ENCODE data around the gene FMNL3.

Gene FMNL3

DNA sequence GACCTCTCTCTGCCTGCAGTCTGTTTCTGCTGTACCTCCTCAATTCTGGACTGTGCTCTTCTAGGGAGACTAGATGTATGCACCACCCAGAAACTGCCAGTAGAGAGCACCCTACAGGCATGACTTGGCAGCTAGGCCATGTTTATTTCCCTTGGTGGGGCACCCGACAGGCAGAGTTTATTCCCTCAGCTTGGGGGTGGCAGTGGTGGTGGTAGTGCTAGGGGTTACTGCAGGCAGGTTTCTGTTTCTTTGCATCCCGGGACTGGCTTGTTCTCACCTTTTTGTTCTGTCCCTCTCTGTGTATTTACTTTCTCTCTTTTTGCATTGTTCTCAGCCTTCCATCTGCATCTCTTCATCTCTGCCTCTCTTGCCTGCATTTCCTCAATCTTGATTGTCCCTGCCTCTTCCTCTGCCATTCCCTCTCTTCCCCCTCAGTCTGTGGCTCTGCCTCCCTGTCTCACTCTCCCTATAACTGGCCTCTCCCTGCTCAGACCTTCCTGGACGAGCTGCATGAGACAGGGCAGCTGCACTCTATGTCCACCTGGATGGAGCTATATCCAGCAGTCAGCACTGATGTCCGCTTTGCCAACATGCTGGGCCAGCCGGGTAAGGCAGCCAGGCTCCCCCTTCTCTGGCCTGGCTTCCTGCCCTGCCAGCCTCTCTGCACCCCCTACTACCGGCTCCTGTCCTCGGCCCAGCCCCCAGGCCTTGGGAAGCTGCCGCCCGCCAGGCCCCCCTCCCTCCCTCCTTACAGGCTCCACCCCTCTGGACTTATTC, 70.0 kb downstream of the FMNL3 start:
- Histone ChIP-seq H3K4me3 (ENCODE audit: low read length) (no peak overlapping the region), H2AFZ (ENCODE audit: low read depth, low read length) (no peak overlapping the region), H3K9me3 (ENCODE audit: low read length) (no peaks in the 10 kb centered on the region), H3K36me3 (ENCODE audit: insufficient read depth, low read length) (peaks cover 14% of the 10 kb centered on the region), H3K27me3 (ENCODE audit: insufficient read depth, low read length) (no peaks in the 10 kb centered on the region), H3K4me1 (ENCODE audit: insufficient read depth, low read length) (peaks cover 9% of the 10 kb centered on the region)

DNA sequence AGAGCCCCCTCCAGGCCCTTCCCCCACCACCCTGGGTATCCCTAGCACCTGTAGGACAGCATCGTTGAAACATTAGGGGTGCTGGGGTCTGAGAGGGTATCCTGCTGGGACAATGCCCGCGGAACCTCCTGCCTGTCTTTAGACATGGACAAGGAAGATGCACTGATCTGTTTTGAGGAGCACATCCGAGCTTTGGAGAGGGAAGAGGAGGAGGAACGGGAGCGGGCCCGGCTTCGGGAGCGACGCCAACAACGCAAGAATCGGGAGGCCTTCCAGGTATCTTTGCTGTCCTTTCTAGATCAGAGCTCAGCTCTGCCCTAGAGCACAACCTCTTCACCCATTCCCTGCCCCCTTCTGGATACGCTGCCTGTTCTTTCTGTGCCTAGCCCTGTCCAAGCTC, 70.6 kb downstream of the FMNL3 start:
- H3K27me3 ChIP-seq (ENCODE audit: insufficient read depth, low read length): no peaks in the 10 kb centered on the region
- H3K36me3 ChIP-seq (ENCODE audit: insufficient read depth, low read length): peaks cover 8% of the 10 kb centered on the region
- H2AFZ ChIP-seq (ENCODE audit: low read depth, low read length): no peak overlapping the region
- H3K4me3 ChIP-seq (ENCODE audit: low read length): no peak overlapping the region
- H3K9me3 ChIP-seq (ENCODE audit: low read length): no peaks in the 10 kb centered on the region
- peaks cover 9% of the 10 kb centered on the region for H3K4me1 ChIP-seq (ENCODE audit: insufficient read depth, low read length)

DNA sequence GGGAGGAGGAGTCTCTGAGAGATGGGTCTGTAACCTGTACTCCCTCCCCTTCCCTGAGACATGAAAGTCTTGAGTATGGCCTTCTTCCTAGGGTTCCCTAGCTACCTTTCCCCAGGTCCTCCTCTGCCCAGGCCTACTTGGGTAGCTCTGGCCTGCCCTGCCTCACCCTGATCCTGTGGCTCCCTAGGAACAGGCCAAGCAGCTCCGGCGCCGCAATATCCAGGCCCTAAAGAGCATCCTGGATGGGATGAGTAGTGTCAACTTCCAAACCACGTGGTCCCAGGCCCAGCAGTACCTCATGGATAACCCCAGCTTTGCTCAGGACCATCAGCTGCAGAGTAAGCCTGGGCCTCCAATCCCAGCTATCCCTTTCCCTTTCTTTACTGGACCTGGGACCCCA, 71.5 kb downstream of the FMNL3 start:
- Histone ChIP-seq H2AFZ (ENCODE audit: low read depth, low read length) (no peak overlapping the region), H3K9me3 (ENCODE audit: low read length) (no peaks in the 10 kb centered on the region), H3K4me3 (ENCODE audit: low read length) (no peak overlapping the region), H3K36me3 (ENCODE audit: insufficient read depth, low read length) (peaks cover 7% of the 10 kb centered on the region), H3K4me1 (ENCODE audit: insufficient read depth, low read length) (peaks cover 9% of the 10 kb centered on the region), H3K27me3 (ENCODE audit: insufficient read depth, low read length) (no peaks in the 10 kb centered on the region)

DNA sequence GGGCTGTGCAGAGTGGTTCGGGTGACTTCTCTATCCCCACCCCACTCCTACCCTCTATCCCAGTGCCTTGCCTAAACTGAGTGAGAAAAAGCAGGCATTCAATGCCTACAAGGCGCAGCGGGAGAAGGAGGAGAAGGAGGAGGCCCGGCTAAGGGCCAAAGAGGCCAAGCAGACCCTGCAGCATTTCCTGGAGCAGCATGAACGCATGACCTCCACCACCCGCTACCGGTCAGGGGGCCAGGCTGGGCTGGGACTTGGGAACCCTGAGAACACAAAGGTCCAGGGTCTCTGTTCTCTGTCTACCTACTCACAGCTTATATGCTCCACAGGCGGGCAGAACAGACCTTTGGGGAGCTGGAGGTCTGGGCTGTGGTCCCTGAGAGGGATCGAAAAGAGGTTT, 72.2 kb downstream of the FMNL3 start:
- no peak overlapping the region for H3K4me3 ChIP-seq (ENCODE audit: low read length)
- H3K36me3 ChIP-seq (ENCODE audit: insufficient read depth, low read length): peaks cover 7% of the 10 kb centered on the region
- no peaks in the 10 kb centered on the region for H3K27me3 ChIP-seq (ENCODE audit: insufficient read depth, low read length)
- peaks cover 6% of the 10 kb centered on the region for H3K4me1 ChIP-seq (ENCODE audit: insufficient read depth, low read length)
- H2AFZ ChIP-seq (ENCODE audit: low read depth, low read length): no peak overlapping the region
- H3K9me3 ChIP-seq (ENCODE audit: low read length): no peaks in the 10 kb centered on the region

DNA sequence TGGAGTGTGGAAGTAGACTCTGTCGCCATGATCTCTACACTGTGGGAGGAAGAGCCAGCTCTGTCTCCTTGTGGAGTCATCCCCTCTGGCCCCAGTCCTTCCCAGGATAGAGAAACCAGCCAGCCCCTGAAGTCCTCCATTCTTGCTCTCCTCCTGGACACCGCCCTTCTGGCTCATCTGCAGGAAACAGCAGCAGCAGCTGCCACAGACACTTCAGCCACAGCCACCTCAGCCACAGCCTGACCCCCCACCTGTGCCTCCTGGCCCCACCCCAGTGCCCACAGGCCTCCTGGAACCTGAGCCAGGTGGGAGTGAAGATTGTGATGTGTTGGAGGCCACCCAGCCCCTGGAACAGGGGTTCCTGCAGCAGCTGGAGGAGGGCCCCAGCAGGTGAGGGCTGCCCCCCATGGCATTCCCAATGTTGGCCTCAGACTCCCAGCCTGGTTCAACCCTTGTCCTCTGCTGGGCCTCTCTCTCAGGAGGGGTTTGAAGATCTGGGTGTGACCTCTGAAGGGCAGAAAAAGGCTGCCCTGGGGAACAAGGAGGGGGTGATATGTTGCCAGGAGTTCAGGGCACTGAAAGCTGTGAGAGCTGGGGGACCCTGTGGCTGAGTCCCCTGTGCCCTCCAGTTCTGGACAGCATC, 73.4 kb downstream of the FMNL3 start:
- peaks cover 7% of the 10 kb centered on the region for H3K36me3 ChIP-seq (ENCODE audit: insufficient read depth, low read length)
- H2AFZ ChIP-seq (ENCODE audit: low read depth, low read length): no peak overlapping the region
- no peaks in the 10 kb centered on the region for H3K27me3 ChIP-seq (ENCODE audit: insufficient read depth, low read length)
- no peak overlapping the region for H3K4me3 ChIP-seq (ENCODE audit: low read length)
- no peaks in the 10 kb centered on the region for H3K9me3 ChIP-seq (ENCODE audit: low read length)
- H3K4me1 ChIP-seq (ENCODE audit: insufficient read depth, low read length): peaks cover 6% of the 10 kb centered on the region

DNA sequence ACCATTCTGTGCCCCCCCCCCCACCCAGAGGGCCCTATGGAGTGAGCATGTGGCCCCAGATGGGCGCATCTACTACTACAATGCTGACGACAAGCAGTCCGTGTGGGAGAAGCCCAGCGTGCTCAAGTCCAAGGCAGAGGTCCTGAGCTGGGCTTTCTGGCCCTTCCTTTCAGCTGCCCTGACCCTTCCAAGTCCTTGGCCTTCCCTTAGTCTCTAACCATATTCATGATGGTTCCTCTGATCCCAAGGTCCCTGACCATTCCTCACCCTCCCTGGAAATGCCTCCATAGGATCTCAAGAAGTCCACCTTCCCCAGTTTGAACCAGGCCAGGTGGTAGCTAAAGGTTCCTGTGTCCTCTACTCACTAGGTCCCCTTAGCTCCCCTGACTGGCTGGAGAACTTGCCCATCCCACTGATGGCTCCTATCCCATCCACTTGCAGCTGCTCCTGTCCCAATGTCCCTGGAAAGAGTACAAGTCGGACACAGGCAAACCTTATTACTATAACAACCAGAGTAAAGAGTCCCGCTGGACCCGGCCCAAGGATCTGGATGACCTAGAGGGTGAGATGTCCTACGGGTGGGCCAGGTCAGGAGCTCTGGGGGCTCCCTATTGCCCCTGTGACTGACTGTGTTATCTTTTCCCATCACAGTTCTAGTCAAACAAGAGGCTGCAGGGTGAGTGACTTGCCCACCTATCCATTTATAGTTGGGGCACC, 74.1 kb downstream of the FMNL3 start:
- peaks cover 6% of the 10 kb centered on the region for H3K4me1 ChIP-seq (ENCODE audit: insufficient read depth, low read length)

DNA sequence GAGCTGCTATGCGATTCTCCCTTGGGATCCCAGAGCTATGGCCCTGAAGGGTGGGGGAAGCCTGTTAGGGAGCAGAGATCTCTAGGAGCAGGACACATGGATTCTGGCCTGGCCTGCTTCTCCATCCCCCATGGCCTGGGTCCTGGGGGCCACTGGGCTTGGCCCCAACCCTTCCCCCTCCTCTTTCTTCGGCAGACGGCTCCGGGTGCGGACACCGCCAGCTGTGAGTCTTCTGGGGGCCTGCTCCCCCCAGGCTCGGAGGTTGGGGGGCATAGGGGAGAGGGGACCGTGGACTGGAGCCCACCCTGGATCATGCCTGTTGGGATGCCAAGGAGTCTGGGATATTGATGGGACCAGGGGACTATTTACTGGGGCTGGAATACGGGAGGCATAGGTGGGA, 74.8 kb downstream of the FMNL3 start:
- no peak overlapping the region for H3K4me3 ChIP-seq (ENCODE audit: low read length)

More for the DNA sequence above, 74.1 kb downstream of the FMNL3 start:
- Histone ChIP-seq H3K27me3 (ENCODE audit: insufficient read depth, low read length) (no peaks in the 10 kb centered on the region), H3K36me3 (ENCODE audit: insufficient read depth, low read length) (peaks cover 7% of the 10 kb centered on the region), H3K4me3 (ENCODE audit: low read length) (no peak overlapping the region), H3K9me3 (ENCODE audit: low read length) (no peaks in the 10 kb centered on the region), H2AFZ (ENCODE audit: low read depth, low read length) (no peak overlapping the region)

DNA sequence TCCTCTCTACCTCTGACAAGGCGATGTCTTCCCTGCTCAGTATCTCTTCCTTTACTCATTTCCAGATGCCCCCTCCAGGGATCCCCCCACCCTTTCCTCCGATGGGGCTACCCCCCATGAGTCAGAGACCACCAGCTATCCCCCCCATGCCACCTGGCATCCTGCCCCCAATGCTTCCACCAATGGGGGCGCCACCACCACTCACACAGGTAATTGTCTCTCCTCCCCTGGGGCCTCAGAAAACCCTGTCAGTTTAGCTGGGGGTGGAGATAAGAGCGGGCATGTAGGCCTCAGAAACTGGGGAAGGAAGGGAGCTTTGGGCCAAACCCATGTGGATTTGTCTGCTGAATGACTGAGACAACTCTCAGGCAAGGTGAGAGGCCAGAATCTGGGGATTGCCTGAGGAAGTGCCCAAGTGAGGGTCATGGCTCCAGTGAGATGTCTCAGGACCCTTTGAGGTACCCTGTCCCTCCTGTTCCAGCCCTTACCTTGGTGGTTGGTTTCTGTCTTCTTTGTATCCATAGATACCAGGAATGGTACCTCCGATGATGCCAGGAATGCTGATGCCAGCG, 75.8 kb downstream of the FMNL3 start:
- H3K4me1 ChIP-seq (ENCODE audit: insufficient read depth, low read length): no peaks in the 10 kb centered on the region
- H3K9me3 ChIP-seq (ENCODE audit: low read length): no peaks in the 10 kb centered on the region
- no peak overlapping the region for H3K4me3 ChIP-seq (ENCODE audit: low read length)
- H3K36me3 ChIP-seq (ENCODE audit: insufficient read depth, low read length): peaks cover 7% of the 10 kb centered on the region
- H3K27me3 ChIP-seq (ENCODE audit: insufficient read depth, low read length): no peaks in the 10 kb centered on the region
- no peak overlapping the region for H2AFZ ChIP-seq (ENCODE audit: low read depth, low read length)

More for the DNA sequence above, 74.8 kb downstream of the FMNL3 start:
- no peak overlapping the region for H2AFZ ChIP-seq (ENCODE audit: low read depth, low read length)
- H3K4me1 ChIP-seq (ENCODE audit: insufficient read depth, low read length): peaks cover 5% of the 10 kb centered on the region
- no peaks in the 10 kb centered on the region for H3K9me3 ChIP-seq (ENCODE audit: low read length)
- no peaks in the 10 kb centered on the region for H3K27me3 ChIP-seq (ENCODE audit: insufficient read depth, low read length)
- H3K36me3 ChIP-seq (ENCODE audit: insufficient read depth, low read length): peaks cover 7% of the 10 kb centered on the region

DNA sequence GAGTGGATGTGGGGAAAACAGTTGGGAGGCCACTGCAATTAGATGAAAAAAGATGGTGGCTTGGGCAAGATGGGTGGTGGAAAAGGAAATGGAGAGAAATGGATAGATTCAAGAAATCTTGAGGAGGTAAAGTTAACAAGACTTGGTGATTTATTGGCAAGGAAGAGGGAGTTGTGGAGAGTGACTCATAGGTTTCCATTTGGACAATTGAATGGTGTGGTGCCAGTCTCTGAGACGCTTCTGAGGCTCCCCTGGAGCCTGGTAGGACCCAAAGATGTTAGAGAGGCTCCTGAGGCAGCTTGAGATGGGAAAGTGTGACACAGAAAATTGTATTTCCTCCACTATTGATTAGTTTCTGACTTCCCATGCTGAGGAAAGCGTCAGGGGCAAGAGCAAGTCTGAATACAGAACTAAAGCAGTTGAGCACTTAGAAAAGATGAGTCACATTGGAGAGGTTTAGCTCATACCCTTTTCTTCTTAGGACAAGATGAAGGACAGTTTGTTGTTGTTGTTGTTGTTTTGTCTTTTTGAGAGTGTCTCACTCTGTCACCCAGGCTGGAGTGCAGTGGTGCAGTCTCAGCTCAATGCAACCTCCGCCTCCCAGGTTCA, 79.3 kb downstream of the FMNL3 start:
- H3K4me1 ChIP-seq (ENCODE audit: insufficient read depth, low read length): peaks cover 2% of the 10 kb centered on the region

DNA sequence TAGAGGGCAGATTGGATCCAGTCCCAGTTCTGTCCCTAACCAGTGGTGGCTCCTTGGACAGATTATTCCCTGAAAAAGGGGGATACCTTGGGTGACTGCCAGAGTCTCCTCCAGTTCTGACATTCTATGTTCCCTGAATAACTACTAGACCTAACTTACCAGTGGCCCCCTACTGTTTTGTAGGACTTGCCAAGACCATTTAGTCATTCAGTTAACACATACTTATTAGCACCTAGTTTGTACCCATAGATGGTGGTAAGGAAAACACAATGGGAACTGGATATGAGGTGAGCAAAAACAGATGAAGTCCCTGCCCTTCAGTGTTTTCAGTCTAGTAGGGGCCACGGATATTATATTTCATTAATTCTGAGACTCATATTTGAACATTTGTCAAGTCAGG, 80.4 kb downstream of the FMNL3 start:
- H3K4me1 ChIP-seq (ENCODE audit: insufficient read depth, low read length): peaks cover 11% of the 10 kb centered on the region
- no peaks in the 10 kb centered on the region for H3K9me3 ChIP-seq (ENCODE audit: low read length)
- no peak overlapping the region for H2AFZ ChIP-seq (ENCODE audit: low read depth, low read length)
- no peaks in the 10 kb centered on the region for H3K36me3 ChIP-seq (ENCODE audit: insufficient read depth, low read length)
- H3K27me3 ChIP-seq (ENCODE audit: insufficient read depth, low read length): no peaks in the 10 kb centered on the region
- no peak overlapping the region for H3K4me3 ChIP-seq (ENCODE audit: low read length)

More for the DNA sequence above, 79.3 kb downstream of the FMNL3 start:
- Histone ChIP-seq H3K36me3 (ENCODE audit: insufficient read depth, low read length) (no peaks in the 10 kb centered on the region), H2AFZ (ENCODE audit: low read depth, low read length) (no peak overlapping the region), H3K9me3 (ENCODE audit: low read length) (no peaks in the 10 kb centered on the region), H3K27me3 (ENCODE audit: insufficient read depth, low read length) (no peaks in the 10 kb centered on the region), H3K4me3 (ENCODE audit: low read length) (no peak overlapping the region)

DNA sequence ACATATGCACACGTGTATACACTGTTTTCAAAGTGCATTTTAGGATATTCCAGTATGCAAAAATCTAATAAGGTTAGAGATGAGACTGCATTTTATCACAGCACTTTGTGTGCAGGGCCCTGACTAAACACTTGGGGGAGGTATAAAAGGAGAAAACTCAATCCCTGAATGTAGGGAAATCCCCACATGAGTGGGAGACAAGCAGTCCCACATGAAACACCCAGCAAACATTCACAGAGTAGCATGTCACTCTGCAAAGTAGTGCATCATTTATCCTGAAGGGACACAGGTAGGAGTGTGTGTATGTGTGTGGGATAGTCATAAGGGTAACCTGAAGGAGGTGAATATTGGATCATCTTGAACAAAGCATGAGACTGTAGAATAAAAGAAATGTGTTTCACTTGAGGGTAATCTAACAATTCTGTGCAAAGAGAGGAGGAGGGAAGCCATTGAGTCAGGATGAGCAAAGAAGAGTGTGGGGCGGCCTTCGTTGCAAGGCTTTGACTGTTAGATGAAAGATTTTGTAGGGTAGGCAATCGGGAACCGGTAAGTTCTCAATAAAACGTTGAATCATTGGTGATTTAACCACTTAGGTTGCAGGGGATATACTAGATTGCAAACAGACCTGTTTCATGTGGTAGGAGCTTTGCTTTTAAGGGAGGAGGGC, 80.9 kb downstream of the FMNL3 start:
- Histone ChIP-seq H3K36me3 (ENCODE audit: insufficient read depth, low read length) (no peaks in the 10 kb centered on the region), H2AFZ (ENCODE audit: low read depth, low read length) (no peak overlapping the region), H3K4me3 (ENCODE audit: low read length) (no peak overlapping the region), H3K9me3 (ENCODE audit: low read length) (no peaks in the 10 kb centered on the region), H3K27me3 (ENCODE audit: insufficient read depth, low read length) (no peaks in the 10 kb centered on the region), H3K4me1 (ENCODE audit: insufficient read depth, low read length) (peaks cover 15% of the 10 kb centered on the region)

DNA sequence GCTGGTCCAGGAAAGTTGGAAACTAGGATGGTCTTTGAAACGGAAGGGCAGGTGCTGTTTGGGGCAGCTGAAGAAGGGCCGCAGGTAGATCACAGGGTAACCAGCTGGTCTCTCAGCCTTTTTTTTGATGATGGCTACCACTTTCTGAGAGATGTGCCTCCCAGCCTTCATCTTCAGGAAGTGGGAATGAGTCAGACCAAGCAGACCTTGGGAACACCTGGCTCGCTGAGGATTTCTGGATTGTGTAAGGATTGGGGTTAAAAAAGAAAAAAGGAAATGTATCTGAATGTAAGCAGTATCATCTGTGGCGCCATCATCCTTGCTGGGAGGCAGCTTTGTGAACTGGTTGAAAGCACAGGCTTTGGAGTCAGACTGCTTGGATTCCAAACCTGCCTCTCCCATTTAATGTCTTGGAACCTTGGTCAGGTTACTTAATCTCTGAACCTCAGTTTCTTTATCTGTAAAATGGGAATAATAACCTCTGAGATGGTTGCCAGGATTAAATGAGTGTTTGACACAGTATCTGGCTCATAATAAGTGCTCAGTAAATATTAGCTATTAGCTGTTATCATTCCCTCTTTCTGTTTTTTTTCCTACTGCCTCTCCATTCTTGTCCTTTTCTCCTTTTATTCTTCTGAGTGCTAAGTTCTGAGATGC, 82.2 kb downstream of the FMNL3 start:
- Histone ChIP-seq H3K36me3 (ENCODE audit: insufficient read depth, low read length) (no peaks in the 10 kb centered on the region), H3K27me3 (ENCODE audit: insufficient read depth, low read length) (no peaks in the 10 kb centered on the region), H2AFZ (ENCODE audit: low read depth, low read length) (no peak overlapping the region), H3K9me3 (ENCODE audit: low read length) (no peaks in the 10 kb centered on the region), H3K4me3 (ENCODE audit: low read length) (no peak overlapping the region), H3K4me1 (ENCODE audit: insufficient read depth, low read length) (peaks cover 15% of the 10 kb centered on the region)

All from neuron (in vitro differentiated cells).